Measurements from ENCODE around the gene ERC2. TPM values are rescaled to one million over a fixed set of nuclear protein-coding genes. Genes with fewer than 3 reads are reported as not detected.

ERC2 gene
- total RNA-seq, 2 donors from 2014 or later, result 0.21 TPM; not detected in 1

DNA sequence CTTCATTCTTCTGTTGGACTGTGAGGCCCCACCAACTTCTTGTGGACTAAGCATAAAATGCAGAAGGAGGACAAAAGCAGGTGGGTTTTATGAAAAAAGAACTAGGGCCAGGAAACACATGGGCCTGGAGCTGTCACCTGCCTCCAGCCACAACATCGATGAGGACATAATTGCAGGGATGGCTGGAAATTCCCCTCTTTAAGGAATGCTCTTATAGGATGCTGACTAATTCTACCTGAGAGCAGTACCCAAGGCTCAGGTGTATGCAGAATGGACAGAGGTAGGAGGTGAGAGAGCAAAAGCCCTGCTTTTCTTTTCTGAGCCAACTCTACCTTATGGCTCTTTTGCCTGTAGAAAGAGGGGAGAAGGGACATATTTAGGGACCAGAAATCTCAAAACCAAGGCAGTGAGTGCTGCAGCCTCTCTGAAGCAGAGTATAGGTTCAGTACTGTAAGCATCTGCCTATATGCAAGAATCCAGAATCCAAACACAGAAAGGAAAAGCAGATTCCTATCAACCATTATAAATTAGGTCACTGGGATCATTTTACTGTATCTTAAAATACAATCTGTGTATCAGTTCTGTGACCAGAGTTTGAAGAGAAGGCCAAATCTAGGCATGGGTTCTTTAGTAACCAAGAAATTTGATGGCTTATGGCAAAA lies 775.8 kb downstream of the ERC2 start:
- ATAC-seq, result no peak
- Mint-ChIP-seq H3K4me3 (no peak overlapping the region), H3K4me1 (no peaks in the 10 kb centered on the region), H3K27ac (no peak overlapping the region), H3K27me3 (peaks cover 5% of the 10 kb centered on the region), H3K36me3 (ENCODE audit: low read depth) (no peaks in the 10 kb centered on the region)
- no peak for DNase-seq
- H3K9me3 ChIP-seq (ENCODE audit: control insufficient read depth, low read length, poor library complexity, severe bottlenecking), result no peaks in the 10 kb centered on the region

DNA sequence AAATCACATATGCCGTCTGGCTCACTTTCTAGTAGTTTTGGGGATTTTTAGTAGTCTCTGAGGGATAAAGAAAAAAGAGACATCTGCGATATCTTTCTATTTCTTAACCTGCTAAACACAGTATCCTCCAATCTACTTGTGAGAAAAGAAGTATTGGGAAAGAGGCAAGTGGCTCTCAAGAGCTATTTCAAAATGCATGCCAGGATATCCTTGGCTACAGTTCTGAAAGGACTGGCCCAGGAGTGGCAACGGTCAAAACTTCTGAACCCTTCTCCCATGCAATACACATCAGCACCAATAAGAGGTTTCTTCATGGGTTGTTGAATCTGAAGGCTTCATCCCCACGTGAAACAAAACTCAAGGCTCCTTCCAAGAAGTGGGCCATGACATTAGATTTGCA lies 777.1 kb downstream of the ERC2 start:
- Mint-ChIP-seq H3K4me3 (no peak overlapping the region), H3K27ac (no peak overlapping the region), H3K27me3 (peaks cover 5% of the 10 kb centered on the region), H3K4me1 (no peaks in the 10 kb centered on the region), H3K36me3 (ENCODE audit: low read depth) (no peaks in the 10 kb centered on the region)
- ATAC-seq (no peak), DNase-seq (no peak)
- no peaks in the 10 kb centered on the region for H3K9me3 ChIP-seq (ENCODE audit: control insufficient read depth, low read length, poor library complexity, severe bottlenecking)

DNA sequence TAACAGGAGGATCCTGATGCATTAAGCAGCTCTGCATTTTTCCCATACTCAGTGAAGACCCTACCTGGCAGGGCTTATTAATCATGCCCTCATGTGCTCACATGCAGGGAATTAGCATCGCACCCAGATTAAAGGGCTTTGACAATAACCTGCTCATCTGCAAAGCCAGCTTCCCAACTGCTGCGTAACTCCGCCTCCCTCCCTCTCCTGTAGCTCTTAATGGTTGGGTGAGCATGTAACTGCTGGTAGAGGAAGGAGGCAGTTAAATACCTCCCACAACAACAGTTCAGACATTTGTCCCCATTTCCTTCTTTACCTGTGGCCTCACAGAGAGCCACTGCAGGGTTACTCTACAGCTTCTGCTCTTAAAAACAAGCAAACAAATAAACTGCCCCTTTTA lies 777.5 kb downstream of the ERC2 start:
- Mint-ChIP-seq H3K36me3 (ENCODE audit: low read depth) (no peaks in the 10 kb centered on the region), H3K4me1 (no peaks in the 10 kb centered on the region), H3K27me3 (peaks cover 3% of the 10 kb centered on the region), H3K4me3 (no peak overlapping the region), H3K27ac (no peak overlapping the region)
- no peak for ATAC-seq
- no peaks in the 10 kb centered on the region for H3K9me3 ChIP-seq (ENCODE audit: control insufficient read depth, low read length, poor library complexity, severe bottlenecking)
- no peak for DNase-seq

DNA sequence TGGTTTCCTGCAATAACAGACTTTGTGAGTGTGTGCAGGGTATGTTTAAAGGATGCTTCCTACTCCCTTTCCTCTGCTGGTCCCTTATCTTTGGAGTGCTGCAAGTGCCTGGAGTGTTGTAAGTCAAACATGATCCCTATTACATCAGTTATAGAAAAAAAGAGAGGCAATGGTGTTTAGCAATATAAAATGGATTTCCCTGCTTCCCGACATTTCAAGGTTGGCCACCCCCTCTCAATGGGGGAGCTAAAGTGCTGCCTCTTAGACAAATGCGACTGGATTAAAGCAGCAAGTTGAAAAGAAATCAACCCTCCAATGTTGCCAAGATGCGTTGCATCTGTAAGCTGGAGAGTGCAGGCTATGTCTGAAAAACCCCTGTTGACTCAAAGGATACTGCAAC lies 778.1 kb downstream of the ERC2 start:
- no peaks in the 10 kb centered on the region for H3K9me3 ChIP-seq (ENCODE audit: control insufficient read depth, low read length, poor library complexity, severe bottlenecking)
- no peaks in the 10 kb centered on the region for H3K36me3 Mint-ChIP-seq (ENCODE audit: low read depth)
- no peak for ATAC-seq
- DNase-seq, result no peak
- H3K4me3 Mint-ChIP-seq, result no peak overlapping the region
- H3K27me3 Mint-ChIP-seq, result no peaks in the 10 kb centered on the region
- no peak overlapping the region for H3K27ac Mint-ChIP-seq
- H3K4me1 Mint-ChIP-seq, result no peaks in the 10 kb centered on the region

DNA sequence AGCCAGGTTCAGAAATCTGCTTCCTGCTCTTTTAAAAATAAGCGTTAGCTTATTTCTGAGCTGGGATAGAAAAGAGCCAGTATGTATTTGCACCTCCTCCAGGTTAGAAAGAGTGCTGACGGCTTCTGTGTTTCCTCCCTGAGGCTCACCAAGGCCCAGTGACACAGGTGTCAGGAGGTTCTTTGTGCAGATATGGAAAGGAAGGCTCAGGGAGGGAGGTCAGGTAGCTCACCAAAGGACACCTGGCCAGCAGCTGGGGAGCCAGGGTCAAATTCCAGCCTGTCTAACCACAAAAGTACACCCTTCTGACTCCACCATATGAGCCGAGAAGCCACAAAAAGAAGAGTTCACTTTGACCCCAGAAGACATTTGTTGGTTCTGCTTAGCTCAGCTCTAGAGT lies 780.1 kb downstream of the ERC2 start:
- Mint-ChIP-seq H3K27me3 (no peaks in the 10 kb centered on the region), H3K4me1 (no peaks in the 10 kb centered on the region), H3K36me3 (ENCODE audit: low read depth) (no peaks in the 10 kb centered on the region), H3K27ac (no peak overlapping the region), H3K4me3 (no peak overlapping the region)
- DNase-seq (no peak), ATAC-seq (no peak)
- H3K9me3 ChIP-seq (ENCODE audit: control insufficient read depth, low read length, poor library complexity, severe bottlenecking), result no peaks in the 10 kb centered on the region

DNA sequence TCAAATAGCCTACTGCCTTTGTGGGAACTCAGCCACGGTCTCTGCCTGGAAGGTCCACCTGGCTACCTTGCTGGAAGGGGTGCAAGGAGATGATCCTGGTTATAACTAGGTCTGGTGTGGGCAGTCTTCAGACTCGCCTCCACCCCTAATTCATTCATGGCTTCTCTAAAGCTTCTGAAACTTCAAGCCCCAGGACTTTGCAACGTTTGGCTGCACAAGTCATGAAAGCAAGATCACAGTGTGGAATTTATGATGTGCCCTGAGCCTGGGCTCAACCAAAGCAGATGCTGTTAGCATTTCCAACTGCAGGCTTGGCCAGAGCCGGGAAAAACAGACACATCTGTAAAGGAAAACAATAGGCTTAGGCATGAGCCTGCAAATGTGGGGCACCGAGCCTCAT lies 780.7 kb downstream of the ERC2 start:
- no peaks in the 10 kb centered on the region for H3K9me3 ChIP-seq (ENCODE audit: control insufficient read depth, low read length, poor library complexity, severe bottlenecking)
- Mint-ChIP-seq H3K4me1 (no peaks in the 10 kb centered on the region), H3K27ac (no peak overlapping the region), H3K4me3 (no peak overlapping the region), H3K27me3 (no peaks in the 10 kb centered on the region), H3K36me3 (ENCODE audit: low read depth) (no peaks in the 10 kb centered on the region)
- no peak for ATAC-seq
- DNase-seq, result no peak

DNA sequence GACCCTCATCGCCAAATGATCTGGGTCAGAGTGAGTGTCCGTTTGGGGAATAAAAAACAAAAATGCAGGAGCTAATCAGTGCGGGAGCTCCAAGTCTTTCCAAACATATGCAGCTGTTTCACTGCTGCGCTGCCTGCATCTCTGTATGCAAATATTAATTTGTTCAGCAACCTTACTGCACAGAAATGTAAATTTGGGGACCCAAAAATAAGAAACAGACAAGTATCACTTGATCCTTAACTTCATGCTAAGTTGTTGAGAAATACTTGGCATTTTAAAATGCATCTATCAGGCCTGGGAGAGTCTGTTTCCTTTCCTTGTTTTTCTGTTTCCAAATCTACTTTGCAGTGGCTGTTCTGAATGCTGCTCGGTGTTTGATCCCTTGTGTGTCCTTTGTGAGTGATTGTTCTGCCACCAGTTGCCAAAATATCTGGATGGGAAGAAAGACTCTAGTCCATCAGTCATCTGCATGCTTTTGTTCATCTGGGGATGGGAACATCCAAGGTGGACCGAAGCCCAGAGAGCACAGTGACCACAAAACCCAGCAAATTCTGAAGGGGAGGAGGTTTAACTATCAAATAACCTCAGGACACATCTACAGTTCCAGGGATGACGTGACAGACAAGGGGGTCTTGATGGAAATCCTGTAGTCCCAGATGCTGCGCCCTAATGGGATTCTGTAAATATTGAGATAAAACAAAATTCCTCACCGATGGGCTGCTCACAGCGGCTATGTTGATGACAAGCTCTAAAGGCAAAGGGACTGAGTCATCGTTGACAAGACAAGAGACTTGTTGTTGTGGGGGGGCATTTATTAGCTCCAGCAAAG lies 781.6 kb downstream of the ERC2 start:
- H3K9me3 ChIP-seq (ENCODE audit: control insufficient read depth, low read length, poor library complexity, severe bottlenecking), result no peaks in the 10 kb centered on the region
- Mint-ChIP-seq H3K4me1 (no peaks in the 10 kb centered on the region), H3K36me3 (ENCODE audit: low read depth) (no peaks in the 10 kb centered on the region), H3K4me3 (no peak overlapping the region), H3K27me3 (no peaks in the 10 kb centered on the region), H3K27ac (no peak overlapping the region)
- no peak for DNase-seq
- ATAC-seq, result no peak

DNA sequence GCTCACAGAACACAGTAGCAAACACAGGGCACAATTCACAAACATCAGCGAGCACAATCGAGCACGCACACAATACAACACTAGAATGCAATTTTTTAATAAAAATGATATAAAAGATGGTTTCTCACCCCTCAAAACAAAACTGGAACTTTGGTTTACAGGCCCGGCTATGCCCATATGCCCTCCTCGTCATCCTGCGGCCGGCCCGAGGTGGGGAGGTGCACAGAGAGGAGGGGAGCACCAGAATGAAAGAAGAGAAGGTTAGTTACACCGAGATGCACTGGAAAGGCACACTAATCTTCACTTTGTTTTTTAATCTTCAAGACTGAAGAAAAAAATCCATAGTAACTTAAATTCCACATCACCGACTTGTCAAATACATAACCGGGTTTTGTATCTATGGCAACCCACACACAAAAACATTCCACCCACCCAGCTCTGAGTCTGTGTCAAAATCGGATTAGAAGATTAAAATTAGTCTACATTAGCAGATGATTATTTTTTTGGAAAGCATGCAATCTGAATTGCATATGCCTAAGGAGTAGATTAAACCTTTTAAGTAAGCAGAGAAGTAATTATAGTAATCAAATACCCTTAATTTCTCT lies 784.5 kb downstream of the ERC2 start:
- H3K9me3 ChIP-seq (ENCODE audit: control insufficient read depth, low read length, poor library complexity, severe bottlenecking), result no peaks in the 10 kb centered on the region
- Mint-ChIP-seq H3K4me1 (no peaks in the 10 kb centered on the region), H3K27ac (no peak overlapping the region), H3K4me3 (no peak overlapping the region), H3K36me3 (ENCODE audit: low read depth) (no peaks in the 10 kb centered on the region), H3K27me3 (peaks cover 4% of the 10 kb centered on the region)
- ATAC-seq, result no peak
- no peak for DNase-seq

DNA sequence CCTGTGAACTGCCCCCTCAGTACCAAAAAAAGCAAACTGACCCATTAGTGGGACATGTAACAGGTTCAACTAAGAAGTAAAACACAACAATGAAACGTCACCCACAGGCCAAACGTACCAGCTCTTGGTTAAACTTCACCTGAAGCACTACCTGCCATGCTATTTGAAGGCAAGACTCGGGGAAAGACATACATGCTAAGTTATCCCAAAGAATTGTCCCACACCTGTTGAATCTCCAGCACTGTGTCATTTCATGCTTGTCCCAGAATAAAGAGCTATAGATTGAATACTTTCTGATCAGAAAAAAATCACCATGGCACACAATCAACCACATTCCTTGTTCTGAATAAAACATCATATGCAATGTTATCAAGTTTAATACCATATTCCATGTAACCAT lies 785.8 kb downstream of the ERC2 start:
- H3K9me3 ChIP-seq (ENCODE audit: control insufficient read depth, low read length, poor library complexity, severe bottlenecking), result no peaks in the 10 kb centered on the region
- DNase-seq, result no peak
- Mint-ChIP-seq H3K27ac (no peak overlapping the region), H3K27me3 (peaks cover 4% of the 10 kb centered on the region), H3K36me3 (ENCODE audit: low read depth) (no peaks in the 10 kb centered on the region), H3K4me1 (no peaks in the 10 kb centered on the region), H3K4me3 (no peak overlapping the region)
- no peak for ATAC-seq

DNA sequence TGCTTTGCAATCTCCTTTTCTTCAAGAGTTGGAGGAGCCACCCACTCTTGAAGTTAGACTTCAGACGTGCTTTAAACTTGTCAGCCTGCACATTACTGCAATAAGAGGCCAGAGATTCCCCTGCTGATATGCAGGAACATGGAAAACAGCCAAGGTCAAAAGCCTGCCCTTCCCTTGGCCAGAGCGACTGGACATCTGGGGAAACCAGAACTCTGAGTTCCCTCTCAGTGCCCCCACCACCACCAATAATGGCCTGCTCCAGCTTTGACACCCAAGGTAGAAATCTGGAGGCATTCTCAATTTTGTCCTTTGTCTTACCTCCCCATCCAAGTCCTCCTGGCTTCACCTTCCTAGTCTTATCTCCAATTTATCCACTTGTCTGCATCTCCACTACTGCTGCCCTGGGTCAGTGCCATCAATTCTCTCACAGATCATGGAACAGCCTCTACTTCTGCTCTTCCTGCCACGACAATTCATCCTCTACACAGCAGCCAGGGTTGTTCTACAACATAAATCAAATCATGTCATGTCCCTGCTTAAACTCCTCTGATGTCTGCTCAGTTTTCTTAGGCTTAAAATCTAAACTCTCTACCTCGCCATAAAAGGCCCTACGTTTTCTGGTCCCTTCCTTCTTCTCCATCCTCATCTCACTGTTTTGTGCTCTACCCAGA lies 789.6 kb downstream of the ERC2 start:
- no peaks in the 10 kb centered on the region for H3K9me3 ChIP-seq (ENCODE audit: control insufficient read depth, low read length, poor library complexity, severe bottlenecking)
- no peaks in the 10 kb centered on the region for H3K4me1 Mint-ChIP-seq
- DNase-seq (no peak), ATAC-seq (no peak)
- no peaks in the 10 kb centered on the region for H3K36me3 Mint-ChIP-seq (ENCODE audit: low read depth)
- H3K4me3 Mint-ChIP-seq, result no peak overlapping the region
- peaks cover 4% of the 10 kb centered on the region for H3K27me3 Mint-ChIP-seq
- no peak overlapping the region for H3K27ac Mint-ChIP-seq

DNA sequence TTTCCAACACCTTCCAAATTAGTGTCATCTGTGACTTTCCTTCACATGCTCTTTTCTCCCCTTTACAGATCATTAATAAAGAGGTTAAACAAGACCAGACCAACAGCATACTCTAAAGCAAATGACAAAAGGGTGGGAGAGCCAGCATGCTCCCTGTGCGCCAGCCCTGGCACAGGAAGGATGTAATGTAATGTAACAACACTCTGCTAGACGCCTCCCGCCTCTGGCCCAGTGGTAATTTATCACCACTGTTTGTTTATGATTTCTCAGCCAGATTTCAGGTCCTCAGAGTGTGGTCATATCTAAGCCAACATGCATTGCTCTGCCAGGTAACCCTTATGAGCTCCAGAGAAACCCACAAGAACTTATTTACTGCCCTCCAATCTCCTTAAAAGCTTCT lies 791.6 kb downstream of the ERC2 start:
- no peaks in the 10 kb centered on the region for H3K4me1 Mint-ChIP-seq
- no peaks in the 10 kb centered on the region for H3K36me3 Mint-ChIP-seq (ENCODE audit: low read depth)
- ATAC-seq, result no peak
- no peak overlapping the region for H3K27ac Mint-ChIP-seq
- H3K27me3 Mint-ChIP-seq, result peaks cover 4% of the 10 kb centered on the region
- H3K4me3 Mint-ChIP-seq, result no peak overlapping the region
- no peaks in the 10 kb centered on the region for H3K9me3 ChIP-seq (ENCODE audit: control insufficient read depth, low read length, poor library complexity, severe bottlenecking)
- DNase-seq, result no peak

DNA sequence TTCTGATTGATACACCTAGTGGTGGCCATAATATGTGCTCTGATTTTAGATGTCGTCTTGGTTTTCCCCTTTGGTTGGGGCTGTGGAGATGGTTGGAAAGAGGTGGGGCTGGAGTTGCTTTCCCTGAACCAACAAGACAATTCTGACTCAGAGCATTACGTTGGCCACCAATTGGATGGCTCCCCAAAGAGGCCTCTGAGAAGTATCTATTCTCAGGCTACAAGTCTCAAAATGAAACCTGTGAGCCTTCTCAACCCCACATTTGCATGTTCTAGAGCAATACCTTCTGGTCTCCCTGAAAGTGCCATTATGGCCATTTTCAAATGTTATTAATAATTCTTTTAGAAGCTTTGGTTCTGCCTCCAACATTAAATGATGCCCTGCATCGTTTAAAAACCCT lies 792.8 kb downstream of the ERC2 start:
- H3K36me3 Mint-ChIP-seq (ENCODE audit: low read depth), result no peaks in the 10 kb centered on the region
- no peaks in the 10 kb centered on the region for H3K9me3 ChIP-seq (ENCODE audit: control insufficient read depth, low read length, poor library complexity, severe bottlenecking)
- no peak for ATAC-seq
- peaks cover 3% of the 10 kb centered on the region for H3K27me3 Mint-ChIP-seq
- no peak overlapping the region for H3K4me3 Mint-ChIP-seq
- DNase-seq, result no peak
- H3K27ac Mint-ChIP-seq, result no peak overlapping the region
- H3K4me1 Mint-ChIP-seq, result no peaks in the 10 kb centered on the region

DNA sequence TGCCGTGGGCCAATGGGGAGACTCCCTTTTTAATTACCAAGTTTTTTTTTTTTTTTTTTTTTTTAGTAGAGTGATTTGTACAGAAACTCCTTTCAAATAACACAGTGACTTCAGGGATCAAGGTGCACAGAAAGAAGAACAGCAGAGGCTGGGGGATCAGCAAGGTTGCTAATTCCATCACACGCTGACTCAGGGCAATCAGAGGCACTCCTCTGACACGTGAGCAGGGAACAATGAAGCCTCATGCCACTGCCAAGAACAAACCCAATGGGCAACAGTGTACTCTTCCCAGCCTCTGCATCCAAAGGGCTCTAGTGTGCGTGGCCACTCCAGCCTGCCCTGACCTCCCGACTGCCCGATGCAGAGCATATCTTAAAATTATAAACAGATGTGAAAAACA lies 794.5 kb downstream of the ERC2 start:
- DNase-seq, result no peak
- H3K4me1 Mint-ChIP-seq, result no peaks in the 10 kb centered on the region
- no peaks in the 10 kb centered on the region for H3K36me3 Mint-ChIP-seq (ENCODE audit: low read depth)
- no peak for ATAC-seq
- H3K9me3 ChIP-seq (ENCODE audit: control insufficient read depth, low read length, poor library complexity, severe bottlenecking), result no peaks in the 10 kb centered on the region
- H3K27me3 Mint-ChIP-seq, result no peaks in the 10 kb centered on the region
- no peak overlapping the region for H3K4me3 Mint-ChIP-seq
- no peak overlapping the region for H3K27ac Mint-ChIP-seq

All from T-helper 17 cell (primary cell).